Measurements from ENCODE around the gene EXOSC2. TPM values are rescaled to one million over a fixed set of nuclear protein-coding genes. Genes with fewer than 3 reads are reported as not detected.

EXOSC2 gene
- total RNA-seq, 4 donors from 2014 or later, result 9.3 to 21.7 (median 12.0) TPM

GRCh38 chr9:130743656-130744055, 50.1 kb downstream of the EXOSC2 start:
- no peak for TF ChIP-seq POLR2A (IDR thresholded peaks at IDR 0.05)
- TF ChIP-seq, protein P1, sequence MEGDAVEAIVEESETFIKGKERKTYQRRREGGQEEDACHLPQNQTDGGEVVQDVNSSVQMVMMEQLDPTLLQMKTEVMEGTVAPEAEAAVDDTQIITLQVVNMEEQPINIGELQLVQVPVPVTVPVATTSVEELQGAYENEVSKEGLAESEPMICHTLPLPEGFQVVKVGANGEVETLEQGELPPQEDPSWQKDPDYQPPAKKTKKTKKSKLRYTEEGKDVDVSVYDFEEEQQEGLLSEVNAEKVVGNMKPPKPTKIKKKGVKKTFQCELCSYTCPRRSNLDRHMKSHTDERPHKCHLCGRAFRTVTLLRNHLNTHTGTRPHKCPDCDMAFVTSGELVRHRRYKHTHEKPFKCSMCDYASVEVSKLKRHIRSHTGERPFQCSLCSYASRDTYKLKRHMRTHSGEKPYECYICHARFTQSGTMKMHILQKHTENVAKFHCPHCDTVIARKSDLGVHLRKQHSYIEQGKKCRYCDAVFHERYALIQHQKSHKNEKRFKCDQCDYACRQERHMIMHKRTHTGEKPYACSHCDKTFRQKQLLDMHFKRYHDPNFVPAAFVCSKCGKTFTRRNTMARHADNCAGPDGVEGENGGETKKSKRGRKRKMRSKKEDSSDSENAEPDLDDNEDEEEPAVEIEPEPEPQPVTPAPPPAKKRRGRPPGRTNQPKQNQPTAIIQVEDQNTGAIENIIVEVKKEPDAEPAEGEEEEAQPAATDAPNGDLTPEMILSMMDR (IDR thresholded peaks at IDR 0.05 in 4 of 5, conservative IDR thresholded peaks at IDR 0.05 in 1 of 5), result no peak
- no peak overlapping the region for H3K27ac ChIP-seq
- intact Hi-C loops (cut with DNase I; ENCODE audit: low total_unique reads), result no loop called here
- no peak overlapping the region for H3K4me3 ChIP-seq
- ATAC-seq, result no peak
- no peaks in the 10 kb centered on the region for H3K27me3 ChIP-seq
- peaks cover 0 to 5% of the 10 kb centered on the region in 2 donors for H3K4me1 ChIP-seq
- no peaks in the 10 kb centered on the region for H3K36me3 ChIP-seq
- DNase-seq, result no peak
- no peaks in the 10 kb centered on the region for H3K9me3 ChIP-seq
- in situ Hi-C loops (cut with MboI; ENCODE audit: low sequenced_read_pairs in 4 of 4), result no loop called here

DNA sequence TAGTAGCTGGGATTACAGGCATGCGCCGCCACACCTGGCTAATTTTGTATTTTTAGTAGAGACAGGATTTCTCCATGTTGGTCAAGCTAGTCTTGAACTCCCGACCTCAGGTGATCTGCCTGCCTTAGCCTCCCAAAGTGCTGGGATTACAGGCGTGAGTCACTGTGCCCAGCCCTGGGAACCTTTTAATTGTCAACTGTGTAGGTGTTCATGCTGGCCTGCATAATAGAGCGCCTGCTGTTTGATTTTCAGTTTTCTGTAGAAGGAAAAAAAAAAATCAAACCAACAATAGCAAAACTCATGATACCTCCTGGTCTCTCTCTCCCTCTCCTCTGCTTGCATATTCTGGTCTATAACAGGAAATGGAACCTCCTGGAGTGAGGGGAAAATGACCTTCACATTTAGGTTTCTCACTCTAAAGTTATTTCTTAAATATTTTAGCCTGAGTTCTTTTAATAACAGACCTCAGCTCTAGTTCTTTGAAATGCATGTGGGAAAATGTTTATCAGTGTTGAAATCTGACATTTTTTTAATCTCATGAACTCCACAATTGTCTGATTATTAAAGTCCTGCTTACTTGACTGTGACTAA, 51.7 kb downstream of the EXOSC2 start:
- Histone ChIP-seq H3K36me3 (no peaks in the 10 kb centered on the region), H3K4me1 (peaks cover 0 to 5% of the 10 kb centered on the region in 2 donors), H3K27me3 (no peaks in the 10 kb centered on the region), H3K9me3 (no peaks in the 10 kb centered on the region), H3K27ac (no peak overlapping the region), H3K4me3 (no peak overlapping the region)
- no peak for DNase-seq
- no peak for TF ChIP-seq POLR2A (IDR thresholded peaks at IDR 0.05)
- TF ChIP-seq, protein P1 (IDR thresholded peaks at IDR 0.05 in 4 of 5, conservative IDR thresholded peaks at IDR 0.05 in 1 of 5), result no peak
- ATAC-seq, result no peak
- in situ Hi-C loops (cut with MboI; ENCODE audit: low sequenced_read_pairs in 4 of 4) (no loop called here), intact Hi-C loops (cut with DNase I; ENCODE audit: low total_unique reads) (no loop called here)

DNA sequence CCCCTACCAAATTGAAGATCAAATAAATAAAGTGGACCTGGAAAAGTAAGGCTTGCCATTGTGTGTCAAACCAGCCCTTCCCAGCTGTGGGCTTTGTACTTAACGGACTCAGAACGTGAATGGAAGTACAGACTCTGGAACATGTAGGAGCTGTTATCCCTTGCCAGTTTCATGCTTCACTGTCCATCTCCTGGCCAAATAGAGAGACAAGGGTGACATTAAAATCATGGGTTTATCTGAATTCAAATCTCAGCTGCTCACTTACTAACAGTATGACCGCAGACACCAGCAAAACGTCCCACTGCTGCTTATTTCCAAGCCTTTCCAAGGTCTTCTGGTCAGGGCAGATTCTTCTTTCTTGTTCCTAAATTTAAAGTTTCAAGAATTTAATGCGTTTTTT, 52.2 kb downstream of the EXOSC2 start:
- ATAC-seq (no peak), DNase-seq (no peak)
- Histone ChIP-seq H3K36me3 (no peaks in the 10 kb centered on the region), H3K27ac (no peak overlapping the region), H3K4me1 (peaks cover 0 to 5% of the 10 kb centered on the region in 2 donors), H3K4me3 (no peak overlapping the region), H3K9me3 (no peaks in the 10 kb centered on the region), H3K27me3 (no peaks in the 10 kb centered on the region)
- in situ Hi-C loops (cut with MboI; ENCODE audit: low sequenced_read_pairs in 4 of 4), result no loop called here
- intact Hi-C loops (cut with DNase I; ENCODE audit: low total_unique reads), result no loop called here
- TF ChIP-seq, protein P1 (IDR thresholded peaks at IDR 0.05 in 4 of 5, conservative IDR thresholded peaks at IDR 0.05 in 1 of 5), result no peak
- TF ChIP-seq POLR2A (IDR thresholded peaks at IDR 0.05), result no peak

GRCh38 chr9:130746434-130747212, 53.0 kb downstream of the EXOSC2 start:
- Histone ChIP-seq H3K27ac (no peak overlapping the region), H3K4me1 (peaks cover 0 to 5% of the 10 kb centered on the region in 2 donors), H3K9me3 (no peaks in the 10 kb centered on the region), H3K27me3 (no peaks in the 10 kb centered on the region), H3K4me3 (no peak overlapping the region), H3K36me3 (no peaks in the 10 kb centered on the region)
- DNase-seq, result no peak
- ATAC-seq, result no peak
- TF ChIP-seq, protein P1 (IDR thresholded peaks at IDR 0.05 in 4 of 5, conservative IDR thresholded peaks at IDR 0.05 in 1 of 5), result no peak
- no peak for TF ChIP-seq POLR2A (IDR thresholded peaks at IDR 0.05)
- intact Hi-C loops (cut with DNase I; ENCODE audit: low total_unique reads), result no loop called here
- in situ Hi-C loops (cut with MboI; ENCODE audit: low sequenced_read_pairs in 4 of 4), result no loop called here

Data from gastrocnemius medialis (tissue), 4 donors.